Fibroblast of mammary gland (primary cell): ENCODE measurements around the gene PROSER1.
"Not testable (repeated sequence)": the region's sequence is repeated elsewhere in the genome, so short reads cannot be mapped to it uniquely, and the experiment has no call there.

ENCODE experiments used
- DNase-seq: peaks from one replicate; pipeline ENCODE4 v3.0.0-alpha.2; 2010; ENCODE audit warnings: low read depth
- H3K4me3 ChIP-seq: 2 replicates; pipeline ENCODE4 v1.5.1; 2011; ENCODE audit warnings: low read depth, mild to moderate bottlenecking, low read length, moderate library complexity; ENCODE audit not compliant: control insufficient read depth
- CTCF ChIP-seq: conservative IDR thresholded peaks from 2 replicates; pipeline ENCODE4 v1.5.1; 2011; ENCODE audit warnings: low read depth, low read length, inconsistent platforms; ENCODE audit not compliant: control insufficient read depth, insufficient read depth

Gene PROSER1

DNA sequence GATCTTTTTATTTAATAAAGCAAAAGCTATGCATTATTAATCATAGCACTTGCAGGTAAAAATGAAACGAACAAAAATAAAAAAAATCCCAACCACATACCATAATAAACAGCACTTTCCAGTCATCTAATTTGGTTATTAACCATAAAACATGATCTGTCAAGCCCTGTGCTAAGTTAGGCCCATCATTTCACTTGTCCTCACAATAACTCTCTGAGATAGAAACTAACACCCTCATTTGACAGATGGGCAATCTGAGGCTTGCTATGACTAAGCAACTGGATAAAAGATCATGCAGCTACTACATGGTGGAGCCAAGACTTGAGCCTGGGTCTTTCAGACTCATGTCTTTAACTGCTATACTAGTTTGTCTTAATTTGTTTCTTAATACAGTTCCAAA is 21.8 kb downstream of the PROSER1 start:
- H3K4me3 ChIP-seq: no peak overlapping the region

GRCh38 chr13:39013462-39013861 is 24.4 kb downstream of the PROSER1 start:
- no peak for TF ChIP-seq CTCF
- no peak for DNase-seq
- H3K4me3 ChIP-seq: no peak overlapping the region

More for the DNA sequence above, 21.8 kb downstream of the PROSER1 start:
- no peak for TF ChIP-seq CTCF
- no peak for DNase-seq

GRCh38 chr13:39012608-39013007 is 25.3 kb downstream of the PROSER1 start:
- DNase-seq: no peak
- TF ChIP-seq CTCF: peak; percentile 4
- H3K4me3 ChIP-seq: no peak overlapping the region

GRCh38 chr13:39006371-39007111 is 31.3 kb downstream of the PROSER1 start:
- not testable (repeated sequence) for H3K4me3 ChIP-seq, DNase-seq

GRCh38 chr13:38998739-38999138 is 39.1 kb downstream of the PROSER1 start:
- no peak overlapping the region for H3K4me3 ChIP-seq
- TF ChIP-seq CTCF: no peak
- DNase-seq: no peak

- H3K4me3 ChIP-seq: no peak overlapping the region
- DNase-seq: no peak
- TF ChIP-seq CTCF: no peak
Observed at GRCh38 chr13:38993381-38993780, 44.5 kb downstream of the PROSER1 start.

DNA sequence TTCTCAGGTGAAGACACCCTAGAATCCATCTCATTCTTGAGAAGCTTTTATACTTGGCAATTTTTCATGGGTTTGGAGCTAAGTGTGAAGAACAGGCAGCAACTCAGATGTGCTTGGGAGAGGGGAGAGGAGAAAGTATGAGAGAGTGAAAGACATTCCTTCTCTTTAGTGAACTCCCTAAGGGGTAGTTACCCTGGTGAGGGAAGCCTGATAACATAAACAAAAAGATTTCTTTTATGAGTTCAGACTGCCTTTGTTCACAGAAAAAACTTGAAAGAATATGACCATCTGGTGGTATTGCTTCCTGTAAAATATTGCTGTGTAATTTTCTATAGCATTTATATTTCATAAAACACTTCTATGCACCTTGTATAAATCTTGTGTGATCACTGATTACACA is 47.2 kb downstream of the PROSER1 start, which contains the start of gene STOML3:
Gene STOML3, minus strand, starts transcription at position 139 of the 400 bp plus-strand sequence. Its CDS starts 110 bp downstream, at position 29.
- H3K4me3 ChIP-seq: no peak within 1 kb of the TSS
- no peak for TF ChIP-seq CTCF
- no peak for DNase-seq
